Ascending aorta (tissue), 2 donors: Measurements from ENCODE around the gene SHB. TPM values are rescaled to one million over a fixed set of nuclear protein-coding genes. Genes with fewer than 3 reads are reported as not detected.

Experiments
- DNase-seq, 2 donors: peaks; one replicate each; pipeline ENCODE4 v3.0.0-alpha.2; 2019; ENCODE audit warnings: low spot score in 2 of 2
- H3K27ac ChIP-seq, 2 donors: fragments of 200-600 bp; sonication (generic); one replicate each; pipeline ENCODE4 v1.5.1; 2016 to 2017; ENCODE audit warnings: mild to moderate bottlenecking in 1 of 2
- H3K27me3 ChIP-seq: fragments of 200-600 bp; sonication (generic); one replicate; pipeline ENCODE4 v1.5.1; 2017
- H3K36me3 ChIP-seq, 2 donors: fragments of 200-600 bp; sonication (generic); one replicate each; pipeline ENCODE4 v1.5.1; 2016
- H3K4me1 ChIP-seq, 2 donors: fragments of 200-600 bp; sonication (generic); one replicate each; pipeline ENCODE4 v1.5.1; 2016 to 2017; ENCODE audit warnings: mild to moderate bottlenecking in 1 of 2
- H3K4me3 ChIP-seq, 2 donors: fragments of 200-600 bp; sonication (generic); one replicate each; pipeline ENCODE4 v1.5.1; 2016 to 2017; ENCODE audit warnings: mild to moderate bottlenecking in 1 of 2
- H3K9me3 ChIP-seq, 2 donors: fragments of 200-600 bp; sonication (generic); one replicate each; pipeline ENCODE4 v1.5.1; 2016
- intact Hi-C: fragments of 100-400 bp; cut with DNase I; formaldehyde crosslinking; loops from one replicate; pipeline ENCODE4 v1.15.1; 2023
- total RNA-seq: library from RNA; depleted of rRNA; stranded (reverse); fragments of >200 nt; gene quantifications from one replicate; pipeline ENCODE4 v1.1.0, GENCODE V29; 2016
- TF ChIP-seq, protein P1 (sequence below), 3 experiments: fragments of 200-600 bp in 2 of 3; fragments of 450-650 bp in 1 of 3; sonication (generic) in 2 of 3; IDR thresholded peaks; one replicate each; pipeline ENCODE4 v1.5.1; 2016 to 2019; ENCODE audit warnings: antibody characterized with exemption in 3 of 3, mild to moderate bottlenecking in 1 of 3, moderate library complexity in 1 of 3

The SHB gene
- total RNA-seq, 1 donor from 2014 or later: 77.8 TPM

DNA sequence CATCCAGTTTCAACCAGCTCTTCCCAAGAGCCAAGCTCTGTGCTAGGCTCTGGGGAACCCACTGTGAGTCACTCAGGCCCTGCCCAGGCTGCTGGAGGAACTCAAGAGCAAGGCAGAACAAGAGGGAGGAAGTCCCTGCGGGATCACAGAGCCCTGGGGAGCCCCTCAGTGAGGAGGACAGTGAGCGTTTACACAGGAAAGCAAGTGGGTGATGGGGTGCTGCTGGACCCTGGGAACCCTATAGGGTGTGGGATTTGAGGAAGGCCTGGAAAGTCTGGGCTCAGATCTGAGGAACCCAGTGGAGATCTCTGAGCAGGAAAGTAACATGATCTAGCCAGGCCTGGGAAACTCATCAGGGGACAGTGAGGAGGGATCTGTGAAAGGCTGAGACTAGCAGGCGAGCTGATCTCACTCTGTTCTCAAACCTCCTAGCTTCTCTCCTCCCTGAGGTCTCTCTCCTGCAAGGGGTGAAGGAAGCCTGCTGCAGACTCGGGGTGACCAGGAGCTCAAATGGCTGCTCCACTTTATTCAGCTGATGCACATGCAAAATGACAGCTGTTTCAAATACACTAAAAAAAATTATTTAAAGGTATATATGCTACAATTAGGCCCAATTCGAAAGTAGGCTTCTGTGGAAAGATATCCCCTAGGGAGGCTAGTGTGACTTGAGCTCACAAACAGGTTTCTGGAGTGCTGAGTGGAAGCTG, 70.0 kb downstream of the SHB start:
- H3K27me3 ChIP-seq: no peaks in the 10 kb centered on the region
- DNase-seq: no peak
- H3K36me3 ChIP-seq: no peaks in the 10 kb centered on the region
- intact Hi-C loops: no loop called here
- H3K27ac ChIP-seq: no peak overlapping the region
- H3K4me1 ChIP-seq: peaks cover 8 to 19% of the 10 kb centered on the region in 2 donors
- H3K4me3 ChIP-seq: no peak overlapping the region
- H3K9me3 ChIP-seq: no peaks in the 10 kb centered on the region
- TF ChIP-seq, protein P1, sequence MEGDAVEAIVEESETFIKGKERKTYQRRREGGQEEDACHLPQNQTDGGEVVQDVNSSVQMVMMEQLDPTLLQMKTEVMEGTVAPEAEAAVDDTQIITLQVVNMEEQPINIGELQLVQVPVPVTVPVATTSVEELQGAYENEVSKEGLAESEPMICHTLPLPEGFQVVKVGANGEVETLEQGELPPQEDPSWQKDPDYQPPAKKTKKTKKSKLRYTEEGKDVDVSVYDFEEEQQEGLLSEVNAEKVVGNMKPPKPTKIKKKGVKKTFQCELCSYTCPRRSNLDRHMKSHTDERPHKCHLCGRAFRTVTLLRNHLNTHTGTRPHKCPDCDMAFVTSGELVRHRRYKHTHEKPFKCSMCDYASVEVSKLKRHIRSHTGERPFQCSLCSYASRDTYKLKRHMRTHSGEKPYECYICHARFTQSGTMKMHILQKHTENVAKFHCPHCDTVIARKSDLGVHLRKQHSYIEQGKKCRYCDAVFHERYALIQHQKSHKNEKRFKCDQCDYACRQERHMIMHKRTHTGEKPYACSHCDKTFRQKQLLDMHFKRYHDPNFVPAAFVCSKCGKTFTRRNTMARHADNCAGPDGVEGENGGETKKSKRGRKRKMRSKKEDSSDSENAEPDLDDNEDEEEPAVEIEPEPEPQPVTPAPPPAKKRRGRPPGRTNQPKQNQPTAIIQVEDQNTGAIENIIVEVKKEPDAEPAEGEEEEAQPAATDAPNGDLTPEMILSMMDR (IDR thresholded peaks at IDR 0.05): no peak

DNA sequence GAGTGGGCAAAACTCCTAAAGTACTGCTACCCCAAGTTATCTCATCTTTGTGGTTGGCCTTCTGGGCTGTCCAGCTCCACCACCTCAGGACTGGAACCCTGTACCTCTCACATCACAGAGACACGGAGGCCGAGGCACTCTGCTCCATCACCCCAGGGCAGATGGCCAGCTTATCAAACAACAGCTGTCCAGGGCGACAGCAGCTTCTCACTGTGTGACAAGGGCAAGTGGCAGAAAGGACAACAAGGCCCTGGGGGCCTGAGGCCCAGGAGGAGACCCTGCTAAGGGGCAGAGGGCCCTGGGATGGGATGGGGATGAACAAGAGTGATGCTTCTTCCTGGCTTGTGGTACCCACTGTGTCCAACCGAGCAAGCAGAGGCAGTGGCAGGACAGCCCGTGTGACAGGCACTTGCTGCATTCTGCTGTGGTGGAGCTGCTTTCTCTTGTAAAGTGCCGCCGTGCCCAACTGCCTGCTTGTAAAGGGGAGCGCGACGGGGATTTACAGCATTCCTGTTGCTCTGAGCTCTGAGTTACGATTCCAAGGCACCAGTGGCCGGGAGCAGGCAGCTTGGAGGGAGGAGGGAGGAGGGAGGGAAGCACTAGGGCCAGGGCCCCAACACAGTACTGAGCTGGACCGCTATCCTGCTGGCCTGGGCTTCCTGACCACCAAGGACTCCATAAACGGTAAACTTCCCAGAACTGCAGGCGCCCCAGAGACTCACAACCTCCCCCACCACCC, 71.2 kb downstream of the SHB start:
- no peaks in the 10 kb centered on the region for H3K36me3 ChIP-seq
- no peaks in the 10 kb centered on the region for H3K27me3 ChIP-seq
- H3K27ac ChIP-seq: peak overlapping the region in 1 of 2 donors; percentile 32
- peaks cover 8 to 28% of the 10 kb centered on the region in 2 donors for H3K4me1 ChIP-seq
- H3K9me3 ChIP-seq: no peaks in the 10 kb centered on the region
- TF ChIP-seq, protein P1 (IDR thresholded peaks at IDR 0.05): no peak
- intact Hi-C loops: no loop called here
- no peak for DNase-seq
- peak overlapping the region in 1 of 2 donors; percentile 9 for H3K4me3 ChIP-seq

GRCh38 chr9:37996819-37997217, 72.2 kb downstream of the SHB start:
- H3K27me3 ChIP-seq: no peaks in the 10 kb centered on the region
- no peak overlapping the region for H3K4me3 ChIP-seq
- no peaks in the 10 kb centered on the region for H3K9me3 ChIP-seq
- TF ChIP-seq, protein P1 (IDR thresholded peaks at IDR 0.05): no peak
- H3K36me3 ChIP-seq: no peaks in the 10 kb centered on the region
- intact Hi-C loops: no loop called here
- DNase-seq: no peak
- no peak overlapping the region for H3K27ac ChIP-seq
- H3K4me1 ChIP-seq: peaks cover 8 to 31% of the 10 kb centered on the region in 2 donors

- TF ChIP-seq, protein P1 (IDR thresholded peaks at IDR 0.05): no peak
- Histone ChIP-seq H3K27me3 (no peaks in the 10 kb centered on the region), H3K4me3 (no peak overlapping the region), H3K9me3 (no peaks in the 10 kb centered on the region), H3K36me3 (no peaks in the 10 kb centered on the region), H3K27ac (no peak overlapping the region), H3K4me1 (peaks cover 8 to 31% of the 10 kb centered on the region in 2 donors)
- no peak for DNase-seq
- intact Hi-C loops: no loop called here
Observed at GRCh38 chr9:37995961-37996818, 72.8 kb downstream of the SHB start.

DNA sequence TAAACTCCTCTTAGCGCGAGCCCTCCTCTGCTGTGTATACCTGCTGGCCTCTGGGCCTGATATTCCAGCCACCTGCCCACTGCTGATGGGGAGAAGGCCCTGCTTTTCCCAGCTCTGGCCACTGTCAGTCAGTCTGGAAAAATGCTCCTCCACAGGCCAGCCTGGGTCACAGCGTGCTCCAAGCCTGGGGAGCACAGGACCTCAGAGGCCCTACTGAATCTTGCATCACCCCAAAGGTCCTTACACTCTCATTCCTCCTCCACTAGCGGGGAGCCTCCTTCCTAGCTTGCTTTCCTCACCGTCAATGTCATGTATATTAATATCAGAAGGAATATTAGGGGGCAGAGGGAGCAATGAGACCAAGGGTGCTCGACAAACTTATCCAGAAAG, 73.7 kb downstream of the SHB start:
- Histone ChIP-seq H3K4me3 (no peak overlapping the region), H3K27ac (peak overlapping the region in 1 of 2 donors; percentile 29), H3K9me3 (no peaks in the 10 kb centered on the region), H3K36me3 (no peaks in the 10 kb centered on the region), H3K4me1 (peaks cover 8 to 31% of the 10 kb centered on the region in 2 donors), H3K27me3 (no peaks in the 10 kb centered on the region)
- DNase-seq: no peak
- TF ChIP-seq, protein P1 (IDR thresholded peaks at IDR 0.05): no peak
- intact Hi-C loops: no loop called here
